ENCODE data around the gene DCLK2.
"Not testable (repeated sequence)": the region's sequence is repeated elsewhere in the genome, so short reads cannot be mapped to it uniquely, and the experiment has no call there.

Gene DCLK2

GRCh38 chr4:150158041-150158440 is 79.8 kb downstream of the DCLK2 start:
- DNase-seq = no peak

GRCh38 chr4:150160473-150160872 is 82.2 kb downstream of the DCLK2 start:
- DNase-seq = no peak

GRCh38 chr4:150161109-150161508 is 82.9 kb downstream of the DCLK2 start:
- DNase-seq = no peak

- DNase-seq = not testable (repeated sequence)
These were observed 83.8 kb downstream of the DCLK2 start for GRCh38 chr4:150162020-150162419.

- DNase-seq = no peak
These were observed 85.8 kb downstream of the DCLK2 start for GRCh38 chr4:150164055-150164454.

GRCh38 chr4:150164956-150165629 is 86.8 kb downstream of the DCLK2 start:
- DNase-seq = no peak

- no peak for DNase-seq
These were observed 88.8 kb downstream of the DCLK2 start for GRCh38 chr4:150167054-150167453.

GRCh38 chr4:150173432-150173861 is 95.2 kb downstream of the DCLK2 start:
- no peak for DNase-seq

GRCh38 chr4:150173982-150174398 is 95.7 kb downstream of the DCLK2 start:
- no peak for DNase-seq

GRCh38 chr4:150176547-150176946 is 98.3 kb downstream of the DCLK2 start:
- no peak for DNase-seq

GRCh38 chr4:150178161-150178560 is 99.9 kb downstream of the DCLK2 start:
- no peak for DNase-seq

GRCh38 chr4:150181536-150181935 is 103.3 kb downstream of the DCLK2 start:
- no peak for DNase-seq

- DNase-seq = no peak
These were observed 104.5 kb downstream of the DCLK2 start for GRCh38 chr4:150182794-150183193.

GRCh38 chr4:150185033-150185432 is 106.8 kb downstream of the DCLK2 start:
- not testable (repeated sequence) for DNase-seq

- DNase-seq = no peak
These were observed 114.7 kb downstream of the DCLK2 start for GRCh38 chr4:150192986-150193385.

- DNase-seq = not testable (repeated sequence)
These were observed 119.0 kb downstream of the DCLK2 start for GRCh38 chr4:150197256-150197655.

GRCh38 chr4:150199056-150199455 is 120.8 kb downstream of the DCLK2 start:
- no peak for DNase-seq

- DNase-seq = no peak
These were observed 126.8 kb downstream of the DCLK2 start for GRCh38 chr4:150205016-150205415.

- no peak for DNase-seq
These were observed 128.0 kb downstream of the DCLK2 start for GRCh38 chr4:150206265-150206664.

GRCh38 chr4:150206954-150207353 is 128.7 kb downstream of the DCLK2 start:
- no peak for DNase-seq

GRCh38 chr4:150207871-150208270 is 129.6 kb downstream of the DCLK2 start:
- no peak for DNase-seq

- no peak for DNase-seq
These were observed 131.0 kb downstream of the DCLK2 start for GRCh38 chr4:150209140-150209829.

GRCh38 chr4:150211016-150211415 is 132.8 kb downstream of the DCLK2 start:
- no peak for DNase-seq

GRCh38 chr4:150211799-150212445 is 133.7 kb downstream of the DCLK2 start:
- DNase-seq = no peak

Measured in activated naive CD4-positive, alpha-beta T cell (primary cell).